OCI-LY1 (cell line): ENCODE measurements around the gene PCP2.

ENCODE experiments used
- H2AFZ ChIP-seq: fragments of 200-600 bp; sonication (generic), shearing (Covaris generic); 2 replicates; pipeline ENCODE4 v1.6.0; 2014; ENCODE audit warnings: antibody characterized with exemption, mild to moderate bottlenecking, low read length
- H3F3A ChIP-seq: fragments of 200-600 bp; sonication (generic), shearing (Covaris generic); 2 replicates; pipeline ENCODE4 v1.6.0; 2014; ENCODE audit warnings: mild to moderate bottlenecking, antibody characterized with exemption, low read length, moderate library complexity; ENCODE audit not compliant: insufficient read depth
- H3K27ac ChIP-seq: fragments of 200-600 bp; sonication (generic); 2 replicates; pipeline ENCODE4 v1.5.1; 2014; ENCODE audit warnings: low read length, mixed run types, mild to moderate bottlenecking, low read depth; ENCODE audit not compliant: poor library complexity, severe bottlenecking
- H3K27me3 ChIP-seq: fragments of 200-600 bp; sonication (generic); 2 replicates; pipeline ENCODE4 v1.6.0; 2014; ENCODE audit warnings: antibody characterized with exemption, mild to moderate bottlenecking, low read length, moderate library complexity; ENCODE audit not compliant: insufficient read depth
- H3K36me3 ChIP-seq: fragments of 200-600 bp; sonication (generic); 2 replicates; pipeline ENCODE4 v1.6.1; 2014; ENCODE audit warnings: mild to moderate bottlenecking, antibody characterized with exemption, low read length, moderate library complexity, mixed read lengths; ENCODE audit not compliant: insufficient read depth
- H3K4me1 ChIP-seq: fragments of 200-600 bp; sonication (generic); 2 replicates; pipeline ENCODE4 v1.5.1; 2014; ENCODE audit warnings: mild to moderate bottlenecking, low read length, moderate library complexity; ENCODE audit not compliant: insufficient read depth, severe bottlenecking
- H3K4me2 ChIP-seq: fragments of 200-600 bp; sonication (generic), shearing (Covaris generic); 2 replicates; pipeline ENCODE4 v1.6.1; 2014; ENCODE audit warnings: low read length
- H3K4me3 ChIP-seq: fragments of 200-600 bp; sonication (generic); 2 replicates; pipeline ENCODE4 v1.5.1; 2014; ENCODE audit warnings: low read length, low read depth, mild to moderate bottlenecking, mixed read lengths; ENCODE audit not compliant: poor library complexity, severe bottlenecking
- H3K79me2 ChIP-seq: fragments of 200-600 bp; shearing (Covaris generic); 2 replicates; pipeline ENCODE4 v1.6.1; 2016; ENCODE audit warnings: mixed run types, low read length, mixed read lengths; ENCODE audit not compliant: insufficient read depth
- H3K9ac ChIP-seq: fragments of 200-600 bp; sonication (generic), shearing (Covaris generic); 2 replicates; pipeline ENCODE4 v1.6.1; 2014; ENCODE audit warnings: mild to moderate bottlenecking, low read length, mixed read lengths
- H3K9me2 ChIP-seq: fragments of 200-600 bp; sonication (generic), shearing (Covaris generic); 2 replicates; pipeline ENCODE4 v1.6.1; 2014; ENCODE audit warnings: low read depth, mild to moderate bottlenecking, low read length, mixed read lengths
- H3K9me3 ChIP-seq: fragments of 200-600 bp; shearing (Covaris generic); 2 replicates; pipeline ENCODE4 v1.6.1; 2014; ENCODE audit warnings: low read length, mixed read lengths
- H4K20me1 ChIP-seq: fragments of 200-600 bp; sonication (generic), shearing (Covaris generic); 2 replicates; pipeline ENCODE4 v1.6.0; 2016; ENCODE audit warnings: mild to moderate bottlenecking, low read length; ENCODE audit not compliant: insufficient read depth
- EZH2 ChIP-seq: fragments of 200-600 bp; sonication (generic), shearing (Covaris generic); IDR thresholded peaks from 2 replicates; pipeline ENCODE4 v1.8.0; 2017; ENCODE audit warnings: borderline replicate concordance, mixed run types, mild to moderate bottlenecking, antibody characterized with exemption, low read length, moderate library complexity, mixed read lengths
- TF ChIP-seq, protein P1 (sequence below): fragments of 200-600 bp; sonication (generic), shearing (Covaris generic); IDR thresholded peaks from 2 replicates; pipeline ENCODE4 v1.5.1; 2017; ENCODE audit warnings: mild to moderate bottlenecking, antibody characterized with exemption, low read length, moderate library complexity, mixed read lengths

PCP2 gene

DNA sequence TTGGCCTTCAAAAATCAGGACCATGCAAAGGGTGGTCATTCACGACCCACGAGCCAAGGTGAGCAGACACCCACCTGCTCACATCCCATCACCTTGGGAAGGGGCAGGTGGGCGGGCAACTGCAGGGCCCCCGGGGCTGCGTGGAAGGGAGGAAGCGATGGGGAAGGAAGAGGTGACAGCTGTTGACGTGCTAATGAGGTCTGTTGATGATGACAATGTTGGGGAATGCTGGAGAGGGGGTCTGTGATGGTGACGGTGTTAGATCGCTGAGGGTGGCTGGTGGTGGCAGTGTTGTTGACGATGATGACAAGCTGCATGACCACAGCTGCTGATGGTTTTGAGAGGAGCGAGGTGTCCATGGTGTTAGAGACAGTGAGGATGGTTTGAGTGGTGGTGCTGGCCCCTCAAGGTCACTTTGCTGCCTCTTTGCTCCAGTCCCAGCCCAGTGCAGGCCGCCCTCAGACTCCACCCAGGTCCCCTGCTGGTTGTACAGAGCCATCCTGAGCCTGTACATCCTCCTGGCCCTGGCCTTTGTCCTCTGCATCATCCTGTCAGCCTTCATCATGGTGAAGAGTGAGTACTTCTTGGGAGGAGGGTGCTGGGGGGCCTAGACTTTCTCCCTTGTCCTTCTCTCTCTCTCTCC, 44.3 kb upstream of the PCP2 start:
- no peaks in the 10 kb centered on the region; the same call in 1 of the 2 replicates for H3K27me3 ChIP-seq
- no peak overlapping the region for H2AFZ ChIP-seq
- H3K4me2 ChIP-seq, result no peak overlapping the region
- TF ChIP-seq EZH2, result no peak
- TF ChIP-seq, protein P1, sequence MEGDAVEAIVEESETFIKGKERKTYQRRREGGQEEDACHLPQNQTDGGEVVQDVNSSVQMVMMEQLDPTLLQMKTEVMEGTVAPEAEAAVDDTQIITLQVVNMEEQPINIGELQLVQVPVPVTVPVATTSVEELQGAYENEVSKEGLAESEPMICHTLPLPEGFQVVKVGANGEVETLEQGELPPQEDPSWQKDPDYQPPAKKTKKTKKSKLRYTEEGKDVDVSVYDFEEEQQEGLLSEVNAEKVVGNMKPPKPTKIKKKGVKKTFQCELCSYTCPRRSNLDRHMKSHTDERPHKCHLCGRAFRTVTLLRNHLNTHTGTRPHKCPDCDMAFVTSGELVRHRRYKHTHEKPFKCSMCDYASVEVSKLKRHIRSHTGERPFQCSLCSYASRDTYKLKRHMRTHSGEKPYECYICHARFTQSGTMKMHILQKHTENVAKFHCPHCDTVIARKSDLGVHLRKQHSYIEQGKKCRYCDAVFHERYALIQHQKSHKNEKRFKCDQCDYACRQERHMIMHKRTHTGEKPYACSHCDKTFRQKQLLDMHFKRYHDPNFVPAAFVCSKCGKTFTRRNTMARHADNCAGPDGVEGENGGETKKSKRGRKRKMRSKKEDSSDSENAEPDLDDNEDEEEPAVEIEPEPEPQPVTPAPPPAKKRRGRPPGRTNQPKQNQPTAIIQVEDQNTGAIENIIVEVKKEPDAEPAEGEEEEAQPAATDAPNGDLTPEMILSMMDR, result no peak
- peaks cover 10% of the 10 kb centered on the region for H3K36me3 ChIP-seq
- no peak overlapping the region for H3K9ac ChIP-seq
- no peaks in the 10 kb centered on the region for H4K20me1 ChIP-seq
- no peak overlapping the region for H3K4me3 ChIP-seq
- H3K9me2 ChIP-seq, result no peaks in the 10 kb centered on the region
- no peaks in the 10 kb centered on the region for H3K9me3 ChIP-seq
- H3K4me1 ChIP-seq, result peaks cover 21% of the 10 kb centered on the region
- H3F3A ChIP-seq, result no peaks in the 10 kb centered on the region
- H3K79me2 ChIP-seq, result no peaks in the 10 kb centered on the region
- H3K27ac ChIP-seq, result no peak overlapping the region

DNA sequence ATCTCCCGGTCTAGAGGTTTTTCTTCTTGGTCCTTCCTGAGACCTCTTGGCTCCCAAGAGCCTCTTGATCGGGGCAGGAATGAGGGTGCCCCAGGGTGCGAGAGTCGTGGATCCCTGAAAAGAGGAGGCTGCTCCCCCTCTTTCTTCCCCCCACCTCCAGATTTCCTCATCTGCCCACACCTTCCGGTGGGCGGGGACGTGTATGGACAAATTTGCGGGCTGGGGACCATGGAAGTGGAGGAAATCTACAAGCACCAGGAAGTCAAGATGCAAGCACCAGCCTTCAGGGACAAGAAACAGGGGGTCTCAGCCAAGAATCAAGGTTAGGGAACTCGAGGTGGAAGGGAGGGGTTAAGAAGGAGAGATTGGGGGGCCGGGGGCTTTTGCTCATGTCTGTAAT, 43.3 kb upstream of the PCP2 start, which contains the start of gene MCEMP1:
Gene MCEMP1, plus strand, starts transcription at position 237 of the 400 bp plus-strand sequence. Its CDS starts 31 bp downstream, at position 268.
- H3K4me2 ChIP-seq, result no peak within 1 kb of the TSS

DNA sequence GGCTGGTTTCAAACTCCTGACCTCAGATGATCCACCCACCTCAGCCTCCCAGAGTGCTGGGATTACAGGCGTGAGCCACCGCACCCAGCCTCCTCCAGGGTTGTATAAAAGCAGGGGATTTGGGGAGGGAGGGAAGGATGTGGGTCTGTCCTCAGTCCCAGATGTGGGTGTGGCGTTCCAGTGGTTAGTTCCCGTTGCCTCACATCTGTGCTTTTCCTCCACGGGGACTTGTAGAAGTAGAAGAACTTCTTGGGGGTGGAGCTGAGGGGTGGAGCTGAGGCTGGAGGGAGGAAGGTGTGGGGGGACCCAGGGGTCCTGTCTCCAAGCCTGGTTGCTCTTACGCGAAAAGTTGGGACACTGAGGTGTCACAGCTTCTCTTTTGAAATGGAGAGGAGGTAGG, 42.9 kb upstream of the PCP2 start:
- Histone ChIP-seq H3K9ac (no peak overlapping the region), H3K27me3 (peaks cover 3% of the 10 kb centered on the region; the same call in 1 of the 2 replicates), H3K27ac (no peak overlapping the region), H3F3A (no peaks in the 10 kb centered on the region), H4K20me1 (no peaks in the 10 kb centered on the region), H3K4me1 (peaks cover 18% of the 10 kb centered on the region), H3K36me3 (no peaks in the 10 kb centered on the region), H3K4me2 (no peak overlapping the region), H3K79me2 (no peaks in the 10 kb centered on the region), H3K9me3 (no peaks in the 10 kb centered on the region), H3K4me3 (no peak overlapping the region), H2AFZ (no peak overlapping the region), H3K9me2 (no peaks in the 10 kb centered on the region)
- TF ChIP-seq, protein P1, result no peak
- TF ChIP-seq EZH2, result no peak

More for the DNA sequence above, 43.3 kb upstream of the PCP2 start, which contains the start of gene MCEMP1:
- Histone ChIP-seq H3K4me1 (peaks cover 21% of the 10 kb centered on the region), H3K9ac (no peak within 1 kb of the TSS), H4K20me1 (no peaks in the 10 kb centered on the region), H3K9me3 (no peaks in the 10 kb centered on the region), H3K27ac (no peak within 1 kb of the TSS), H2AFZ (no peak within 1 kb of the TSS), H3K27me3 (peaks cover under 1% of the 10 kb centered on the region; the same call in 1 of the 2 replicates), H3F3A (no peaks in the 10 kb centered on the region), H3K36me3 (peaks cover under 1% of the 10 kb centered on the region), H3K79me2 (no peaks in the 10 kb centered on the region), H3K9me2 (no peaks in the 10 kb centered on the region), H3K4me3 (no peak within 1 kb of the TSS)
- TF ChIP-seq, protein P1, result no peak
- TF ChIP-seq EZH2, result no peak
